CD4-positive, alpha-beta T cell (primary cell): Measurements from ENCODE around the gene SMAD6. TPM values are rescaled to one million over a fixed set of nuclear protein-coding genes. Genes with fewer than 3 reads are reported as not detected.
A peak's percentile ranks its signal among the peaks of the same experiment; 100 is the strongest.

Experiments used
- ATAC-seq: fragments of 200-7000 bp; cut with Tn5 transposase; one replicate; pipeline ENCODE4 v1.10.0; 2022; ENCODE audit warnings: mild to moderate bottlenecking; ENCODE audit not compliant: poor library complexity
- CTCF ChIA-PET: fragments of 350-600 bp; sonication (Branson Sonifier 250); formaldehyde crosslinking; loops from one replicate; lab custom pipeline; 2021; ENCODE audit warnings: antibody characterized with exemption, inconsistent platforms; lab: Charles Lee
- POLR2A ChIA-PET: fragments of 350-600 bp; sonication (Branson Sonifier 250); formaldehyde crosslinking; loops from one replicate; lab custom pipeline; 2021; ENCODE audit warnings: antibody characterized with exemption, inconsistent platforms; lab: Charles Lee
- DNase-seq, 14 experiments: peaks; one replicate each; pipeline ENCODE4 v3.0.0-alpha.2; 2013 to 2020; ENCODE audit warnings: mixed read lengths in 2 of 14
- H3K27ac ChIP-seq, 2 donors: one replicate each; pipeline versions ENCODE4 v1.5.1 to v1.7.0; 2013; ENCODE audit warnings: low read length in 2 of 2, low read depth in 1 of 2, mild to moderate bottlenecking in 1 of 2
- H3K27me3 ChIP-seq, 2 experiments: 1 replicate in 1 of 2; 2 replicates in 1 of 2; pipeline versions ENCODE4 v1.6.1 to v1.7.0; 2013; ENCODE audit warnings: low read length in 2 of 2, control low read depth in 1 of 2, mild to moderate bottlenecking in 1 of 2, moderate library complexity in 1 of 2; ENCODE audit not compliant: insufficient read depth in 2 of 2, control insufficient read depth in 1 of 2
- H3K36me3 ChIP-seq: one replicate; pipeline ENCODE4 v1.6.1; 2013; ENCODE audit warnings: low read length, control low read depth; ENCODE audit not compliant: insufficient read depth
- H3K4me1 ChIP-seq: one replicate; pipeline ENCODE4 v1.6.1; 2013; ENCODE audit warnings: low read length, control low read depth; ENCODE audit not compliant: insufficient read depth
- H3K4me3 ChIP-seq: one replicate; pipeline ENCODE4 v1.5.1; 2013; ENCODE audit warnings: mild to moderate bottlenecking, low read length, moderate library complexity
- H3K9me3 ChIP-seq, 2 experiments: 1 replicate in 1 of 2; 2 replicates in 1 of 2; pipeline versions ENCODE4 v1.6.1 to v1.7.0; 2013; ENCODE audit warnings: low read length in 2 of 2, mild to moderate bottlenecking in 2 of 2, control low read depth in 1 of 2, moderate library complexity in 1 of 2; ENCODE audit not compliant: control insufficient read depth in 1 of 2, insufficient read depth in 1 of 2
- H3K27ac Mint-ChIP-seq: one replicate; pipeline ENCODE4 v1.8.0; 2020; ENCODE audit warnings: mixed read lengths
- H3K27me3 Mint-ChIP-seq: one replicate; pipeline ENCODE4 v1.8.0; 2021; ENCODE audit warnings: mixed read lengths
- H3K36me3 Mint-ChIP-seq: one replicate; pipeline ENCODE4 v1.8.0; 2021; ENCODE audit warnings: low read depth, mixed read lengths
- H3K4me1 Mint-ChIP-seq: one replicate; pipeline ENCODE4 v1.8.0; 2021; ENCODE audit warnings: low read depth, mixed read lengths
- H3K4me3 Mint-ChIP-seq: one replicate; pipeline ENCODE4 v1.8.0; 2020; ENCODE audit warnings: mild to moderate bottlenecking, mixed read lengths
- H3K9me3 Mint-ChIP-seq: one replicate; pipeline ENCODE4 v1.8.0; 2020; ENCODE audit warnings: mixed read lengths
- intact Hi-C, 2 experiments: fragments of 100-400 bp; cut with DNase I in 1 of 2; cut with micrococcal nuclease in 1 of 2; formaldehyde crosslinking; loops; one replicate each; pipeline versions ENCODE4 v1.15.1 to v1.9.0; 2023 to 2025; cut with DNase I, micrococcal nuclease
- polyA plus RNA-seq, 2 donors: library from polyadenylated mRNA; unstranded; fragments of 120-200 nt; gene quantifications; one replicate each; pipeline ENCODE4 v1.2.1, GENCODE V29; 2013
- total RNA-seq, 174 experiments: library from RNA in 2 of 174; stranded (reverse) in 2 of 174; gene quantifications; one replicate each; pipeline ENCODE4 v1.2.3 and lab custom pipeline; 2021 to 2026
- TF ChIP-seq, protein P1 (sequence below): fragments of 200-600 bp; IDR thresholded peaks from one replicate; pipeline ENCODE4 v1.8.0; 2022; ENCODE audit warnings: antibody characterized with exemption, mild to moderate bottlenecking

Gene SMAD6
- total RNA-seq = under 1 TPM; 0.59 to 0.69 TPM
- polyA plus RNA-seq (2013, experiment 1 of 2) = 0.08 TPM
- polyA plus RNA-seq (2013, experiment 2 of 2) = 0.11 TPM
- 0 to 7.9 (median 0.26) reads per million in 172 experiments for total RNA-seq (lab: John Stamatoyannopoulos, UW)

DNA sequence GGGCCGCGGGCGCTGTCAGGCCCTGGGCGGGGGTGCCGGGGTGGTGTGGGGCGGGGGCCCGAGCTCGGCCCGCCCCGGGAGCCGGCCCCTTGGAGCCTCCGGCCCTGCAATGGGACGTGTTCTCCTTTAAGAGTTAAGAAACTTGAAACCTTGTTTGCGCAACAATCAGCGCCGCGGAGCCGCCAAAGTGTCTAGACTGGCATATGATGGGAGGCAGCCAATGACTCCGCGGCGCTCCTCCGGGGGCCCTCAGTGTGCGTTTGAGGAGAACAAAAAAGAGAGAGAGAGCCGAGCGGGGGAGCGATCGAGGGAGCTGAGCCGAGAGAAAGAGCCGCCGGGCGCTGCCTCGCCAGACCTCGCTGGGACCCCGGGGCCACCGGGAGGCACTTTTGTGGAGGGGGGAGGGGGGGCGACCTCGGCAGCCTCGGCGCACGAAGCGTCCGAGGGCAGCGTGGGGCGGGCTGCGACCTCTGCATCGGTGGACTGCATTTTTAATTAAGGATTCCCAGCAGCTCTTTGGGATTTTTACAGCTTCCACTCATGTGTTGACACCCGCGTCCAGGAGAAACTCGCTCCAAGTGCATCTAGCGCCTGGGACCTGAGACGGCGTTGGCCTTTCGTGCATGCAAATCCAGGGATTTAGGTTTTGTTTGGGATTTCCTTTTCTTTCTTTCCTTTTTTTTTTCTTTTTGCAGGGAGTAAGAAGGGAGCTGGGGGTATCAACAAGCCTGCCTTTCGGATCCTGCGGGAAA lies at the start of gene SMAD6:
TSS of gene SMAD6 (plus strand) at position 202 of the 752 bp plus-strand sequence. CDS start 1,023 bp downstream, outside the sequence.
- intact Hi-C loops = loop anchor here in 1 of 2 experiments (2.0 to 10.0 kb wide), 3 partner anchors 197 to 1143 kb away; partner anchors contain the start of genes RNU6-1, RPL4, TIPIN and ZWILCH
- TF ChIP-seq, protein P1, sequence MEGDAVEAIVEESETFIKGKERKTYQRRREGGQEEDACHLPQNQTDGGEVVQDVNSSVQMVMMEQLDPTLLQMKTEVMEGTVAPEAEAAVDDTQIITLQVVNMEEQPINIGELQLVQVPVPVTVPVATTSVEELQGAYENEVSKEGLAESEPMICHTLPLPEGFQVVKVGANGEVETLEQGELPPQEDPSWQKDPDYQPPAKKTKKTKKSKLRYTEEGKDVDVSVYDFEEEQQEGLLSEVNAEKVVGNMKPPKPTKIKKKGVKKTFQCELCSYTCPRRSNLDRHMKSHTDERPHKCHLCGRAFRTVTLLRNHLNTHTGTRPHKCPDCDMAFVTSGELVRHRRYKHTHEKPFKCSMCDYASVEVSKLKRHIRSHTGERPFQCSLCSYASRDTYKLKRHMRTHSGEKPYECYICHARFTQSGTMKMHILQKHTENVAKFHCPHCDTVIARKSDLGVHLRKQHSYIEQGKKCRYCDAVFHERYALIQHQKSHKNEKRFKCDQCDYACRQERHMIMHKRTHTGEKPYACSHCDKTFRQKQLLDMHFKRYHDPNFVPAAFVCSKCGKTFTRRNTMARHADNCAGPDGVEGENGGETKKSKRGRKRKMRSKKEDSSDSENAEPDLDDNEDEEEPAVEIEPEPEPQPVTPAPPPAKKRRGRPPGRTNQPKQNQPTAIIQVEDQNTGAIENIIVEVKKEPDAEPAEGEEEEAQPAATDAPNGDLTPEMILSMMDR = no peak
- CTCF ChIA-PET = no interaction called here

GRCh38 chr15:66652806-66653205 lies 49.2 kb upstream of the SMAD6 start:
- DNase-seq (no peak), ATAC-seq (no peak)
- Histone ChIP-seq H3K9me3 (no peaks in the 10 kb centered on the region), H3K36me3 (no peaks in the 10 kb centered on the region), H3K27ac (no peak overlapping the region), H3K27me3 (no peaks in the 10 kb centered on the region), H3K4me3 (no peak overlapping the region), H3K4me1 (peaks cover 3% of the 10 kb centered on the region)
- POLR2A ChIA-PET = no interaction called here
- TF ChIP-seq, protein P1 = no peak
- intact Hi-C loops = no loop called here
- Mint-ChIP-seq H3K4me3 (no peak overlapping the region), H3K27ac (no peak overlapping the region), H3K4me1 (peaks cover 7% of the 10 kb centered on the region), H3K9me3 (no peaks in the 10 kb centered on the region), H3K36me3 (no peaks in the 10 kb centered on the region), H3K27me3 (peaks cover 21% of the 10 kb centered on the region)
- CTCF ChIA-PET = no interaction called here

More for the DNA sequence above, at the start of gene SMAD6:
- Histone ChIP-seq H3K4me3 (peak within 1 kb of the TSS; percentile 76), H3K9me3 (peaks cover 0 to 3% of the 10 kb centered on the region in 2 experiments), H3K36me3 (no peaks in the 10 kb centered on the region), H3K27me3 (peaks cover 17 to 20% of the 10 kb centered on the region in 2 experiments), H3K4me1 (peaks cover 30% of the 10 kb centered on the region), H3K27ac (no peak within 1 kb of the TSS)
- ATAC-seq = peak; percentile 57
- Mint-ChIP-seq H3K9me3 (no peaks in the 10 kb centered on the region), H3K4me3 (peak within 1 kb of the TSS; percentile 90), H3K27ac (peak within 1 kb of the TSS; percentile 77), H3K36me3 (peaks cover 3% of the 10 kb centered on the region), H3K4me1 (peaks cover 23% of the 10 kb centered on the region), H3K27me3 (peaks cover 30% of the 10 kb centered on the region)
- peak; percentile 41 to 87 (median 68) for DNase-seq
- POLR2A ChIA-PET = interaction anchor here (0.6 to 2.2 kb wide), 5 partner anchors 9 to 84 kb away, joined by 3 to 10 read pairs (median 4); no protein-coding TSS in a partner anchor

DNA sequence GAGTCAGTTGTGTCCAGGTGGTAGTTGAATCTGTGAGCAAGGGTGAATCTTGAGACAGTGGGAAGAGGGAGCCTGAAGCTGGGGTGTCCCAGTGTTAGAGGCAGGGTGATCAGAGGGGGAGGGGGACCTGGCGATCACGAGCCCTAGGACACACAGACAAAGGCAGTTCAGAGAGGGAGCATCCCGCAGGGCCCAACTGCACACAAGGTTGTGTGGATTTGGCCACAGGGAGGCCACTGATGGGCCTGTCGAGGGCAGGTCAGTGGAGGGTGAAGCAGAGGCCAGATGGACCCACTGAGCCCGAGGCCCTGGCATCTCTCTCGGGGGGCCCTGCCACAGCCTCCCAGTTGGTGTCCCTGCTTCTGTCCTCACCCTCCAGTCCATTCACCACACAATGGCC lies 48.6 kb upstream of the SMAD6 start:
- Mint-ChIP-seq H3K27me3 (peaks cover 21% of the 10 kb centered on the region), H3K4me3 (no peak overlapping the region), H3K36me3 (no peaks in the 10 kb centered on the region), H3K27ac (no peak overlapping the region), H3K4me1 (peaks cover 7% of the 10 kb centered on the region), H3K9me3 (no peaks in the 10 kb centered on the region)
- CTCF ChIA-PET = no interaction called here
- ATAC-seq (no peak), DNase-seq (no peak)
- POLR2A ChIA-PET = no interaction called here
- Histone ChIP-seq H3K27me3 (no peaks in the 10 kb centered on the region), H3K4me1 (peaks cover 3% of the 10 kb centered on the region), H3K9me3 (no peaks in the 10 kb centered on the region), H3K36me3 (no peaks in the 10 kb centered on the region), H3K4me3 (no peak overlapping the region), H3K27ac (no peak overlapping the region)
- TF ChIP-seq, protein P1 = no peak
- intact Hi-C loops = no loop called here
